Measurements from ENCODE around the gene MPLKIP.
"Not testable (repeated sequence)": the region's sequence is repeated elsewhere in the genome, so short reads cannot be mapped to it uniquely, and the experiment has no call there.

MPLKIP gene

DNA sequence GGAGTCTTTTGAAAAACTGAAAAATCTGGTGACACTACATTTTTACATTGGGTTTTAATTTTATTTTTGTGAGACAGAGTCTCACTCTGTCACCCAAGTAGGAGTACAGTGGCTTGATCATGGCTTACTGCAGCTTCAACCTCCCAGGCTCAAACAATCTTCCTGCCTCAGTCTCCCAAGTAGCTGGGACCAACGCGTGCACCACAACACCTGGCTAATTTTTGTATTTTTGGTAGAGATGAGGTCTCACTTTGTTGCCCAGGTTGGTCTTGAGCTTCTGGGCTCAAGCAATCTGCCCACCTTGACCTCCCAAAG is 11.5 kb downstream of the MPLKIP start:
- no peak for DNase-seq

DNA sequence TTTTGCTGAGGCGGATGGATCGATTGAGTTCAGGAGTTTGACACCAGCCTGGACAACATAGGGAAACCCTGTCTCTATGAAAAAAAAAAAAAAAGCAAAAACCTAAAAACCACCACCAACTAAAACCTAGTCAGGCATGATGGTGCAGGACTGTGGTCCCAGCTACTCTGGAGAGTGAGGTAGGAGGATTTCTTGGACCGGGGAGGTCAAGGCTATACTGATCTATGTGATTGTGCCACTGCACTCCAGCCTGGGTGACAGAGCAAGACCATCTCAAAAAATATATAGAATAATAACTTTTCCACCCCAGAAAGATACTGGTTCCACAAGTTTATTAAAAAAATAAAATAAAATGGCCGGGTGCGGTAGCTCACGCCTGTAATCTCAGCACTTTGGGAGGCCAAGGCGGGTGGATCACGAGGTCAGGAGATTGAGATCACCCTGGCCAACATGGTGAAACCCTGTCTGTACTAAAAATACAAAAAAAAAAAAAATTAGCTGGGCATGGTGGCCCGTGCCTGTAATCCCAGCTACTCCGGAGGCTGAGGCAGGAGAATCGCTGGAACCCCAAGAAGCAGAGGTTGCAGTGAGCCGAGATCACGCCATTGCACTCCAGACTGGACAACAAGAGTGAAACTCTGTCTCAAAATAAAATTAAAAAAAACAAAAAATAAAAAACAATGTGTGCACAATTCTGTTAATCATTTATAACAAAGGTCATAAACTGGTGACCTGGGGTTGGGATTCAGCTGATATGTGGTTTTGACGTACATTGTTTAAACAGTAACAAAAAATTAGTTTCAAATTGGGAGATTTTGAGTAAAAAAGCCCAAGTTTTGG is 12.1 kb downstream of the MPLKIP start:
- not testable (repeated sequence) for DNase-seq

DNA sequence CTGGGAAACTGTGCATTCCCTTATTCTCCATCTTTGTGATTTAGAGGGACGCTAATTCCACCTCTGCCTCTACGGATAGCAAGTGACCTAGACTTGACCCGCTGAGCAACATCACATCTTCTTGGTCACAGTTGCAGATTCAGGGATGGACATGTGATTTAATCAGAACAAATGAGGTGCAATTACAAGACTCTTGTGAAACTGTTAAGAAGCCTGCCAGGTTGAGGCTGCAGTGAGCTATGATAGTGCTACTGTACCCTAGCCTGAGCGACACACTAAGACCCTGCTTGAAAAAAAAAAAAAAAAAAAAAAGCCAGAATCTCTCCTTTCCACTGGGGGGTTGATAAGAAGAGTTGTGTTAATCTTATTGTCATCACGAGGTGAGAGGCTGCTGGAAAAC is 14.4 kb downstream of the MPLKIP start:
- DNase-seq: no peak

- DNase-seq: not testable (repeated sequence)
Measured at GRCh38 chr7:40118201-40118600, 16.2 kb downstream of the MPLKIP start.

DNA sequence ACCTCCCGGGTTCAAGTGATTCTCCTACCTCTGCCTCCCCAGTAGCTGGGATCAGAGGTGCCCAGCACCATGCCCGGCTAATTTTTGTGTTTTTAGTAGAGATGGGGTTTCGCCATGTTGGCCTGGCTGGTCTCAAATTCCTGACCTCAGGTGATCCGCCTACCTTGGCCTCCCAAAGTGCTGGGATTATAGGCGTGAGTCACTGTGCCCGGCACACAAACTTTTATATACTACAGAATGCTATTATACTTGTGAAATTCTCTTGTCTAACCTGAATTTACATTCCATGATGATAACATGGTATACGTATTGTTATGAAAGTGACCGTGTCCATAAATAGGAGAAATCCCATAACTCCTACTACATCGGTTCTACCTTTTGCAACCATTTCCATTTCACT is 17.2 kb downstream of the MPLKIP start:
- DNase-seq: not testable (repeated sequence)

GRCh38 chr7:40115936-40116335 is 18.5 kb downstream of the MPLKIP start:
- DNase-seq: no peak

DNA sequence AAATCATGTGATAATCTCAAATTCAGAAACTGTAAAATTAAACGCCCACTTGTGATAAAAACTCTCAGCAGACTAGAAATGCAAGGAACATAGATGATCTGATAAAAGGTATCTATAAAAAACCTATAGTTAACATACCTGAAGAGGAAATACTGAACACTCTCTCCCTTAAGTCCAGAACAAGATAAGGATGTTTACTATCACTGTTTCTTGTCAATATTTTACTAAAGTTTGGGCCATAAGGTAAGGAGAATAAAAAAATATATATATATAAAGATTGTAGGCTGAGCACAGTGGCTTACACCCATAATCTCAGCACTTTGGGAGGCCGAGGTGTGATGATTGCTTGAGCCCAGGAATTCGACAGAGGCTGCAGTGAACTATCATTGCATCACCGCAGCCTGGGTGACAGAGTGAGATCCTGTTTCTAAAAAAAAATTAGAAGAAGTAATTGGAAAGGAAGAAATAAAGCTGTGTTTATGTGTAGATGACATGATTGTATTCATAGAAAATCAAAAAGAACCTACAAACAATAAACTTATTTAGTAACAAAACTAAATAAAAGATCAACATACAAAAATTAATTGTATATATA is 28.4 kb downstream of the MPLKIP start:
- no peak for DNase-seq

- DNase-seq: no peak
Measured at GRCh38 chr7:40102897-40103296, 31.5 kb downstream of the MPLKIP start.

DNA sequence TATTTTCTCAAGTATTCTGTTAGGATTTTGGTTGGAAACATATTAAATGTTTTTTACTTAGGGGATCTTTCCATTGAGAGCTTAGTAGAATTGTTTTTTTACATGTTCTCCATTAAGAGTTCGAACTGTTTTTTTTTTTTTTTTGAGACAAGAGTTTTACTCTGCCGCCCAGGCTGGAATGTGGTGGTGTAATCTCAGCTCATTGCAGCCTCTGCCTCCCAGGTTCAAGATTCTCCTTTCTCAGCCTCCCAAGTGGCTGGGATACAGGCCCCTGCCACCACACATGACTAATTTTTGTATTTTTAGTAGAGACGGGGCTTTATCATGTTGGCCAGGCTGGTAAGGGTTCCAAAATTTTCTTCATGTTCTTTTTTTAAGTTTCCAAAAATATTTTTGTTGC is 33.2 kb downstream of the MPLKIP start:
- DNase-seq: no peak

DNA sequence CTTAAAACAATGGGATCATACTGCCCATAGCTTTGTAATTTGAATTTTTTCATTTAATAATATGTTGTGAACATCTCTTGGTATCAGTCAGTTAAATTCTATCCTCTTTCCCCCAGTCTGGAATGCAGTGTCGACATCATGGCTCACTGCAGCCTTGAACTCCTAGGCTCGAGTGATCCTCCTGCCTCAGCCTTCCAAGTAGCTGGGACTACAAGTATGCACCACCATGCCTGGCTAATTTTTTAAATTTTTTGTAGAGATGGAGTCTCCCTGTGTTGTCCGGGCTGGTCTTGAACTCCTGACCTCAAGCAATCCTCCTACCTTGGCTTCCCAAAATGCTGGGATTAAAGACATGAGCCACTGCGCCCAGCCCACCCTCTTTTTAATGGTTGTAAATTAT is 34.6 kb downstream of the MPLKIP start:
- DNase-seq: no peak

DNA sequence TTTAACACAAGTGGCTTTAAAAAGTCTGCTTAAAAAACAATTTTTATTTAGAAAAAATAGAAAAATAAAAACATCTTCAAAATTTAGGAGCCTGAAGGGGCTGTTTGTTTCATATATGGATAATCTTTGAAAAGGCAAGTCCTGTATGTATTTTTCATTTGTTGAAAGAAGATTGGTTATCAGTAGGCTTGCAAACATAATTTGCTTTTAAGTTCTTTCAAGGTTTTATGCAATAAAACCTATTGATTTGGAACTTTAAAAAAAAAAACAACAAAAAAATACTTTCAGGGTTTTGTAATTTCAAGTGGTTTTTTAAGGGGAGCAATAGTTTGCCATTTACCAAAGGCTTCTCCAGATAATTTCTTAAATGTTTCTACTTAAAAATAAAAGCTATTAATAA is 35.6 kb downstream of the MPLKIP start:
- no peak for DNase-seq

DNA sequence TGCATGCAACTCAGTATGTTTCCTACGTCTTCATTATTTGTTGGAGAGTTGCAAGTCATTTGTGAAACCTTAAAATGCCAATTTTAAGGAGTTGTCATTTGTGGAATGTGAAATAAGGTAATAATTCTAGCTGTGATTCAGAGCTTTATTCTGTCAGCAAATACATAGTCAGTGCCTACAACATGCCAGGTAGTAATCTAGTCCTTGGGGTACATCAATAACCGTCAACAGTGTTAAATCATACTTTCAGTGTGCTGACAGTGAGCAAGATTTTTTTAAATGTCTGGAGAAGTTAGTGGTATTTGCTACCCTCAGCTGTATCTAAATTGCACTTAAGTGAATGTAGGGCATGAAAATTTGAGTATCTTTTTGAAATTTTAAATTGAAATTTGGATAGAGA is 36.7 kb downstream of the MPLKIP start:
- no peak for DNase-seq

- DNase-seq: no peak
Measured at GRCh38 chr7:40095695-40096327, 38.6 kb downstream of the MPLKIP start.

GRCh38 chr7:40095230-40095629 is 39.2 kb downstream of the MPLKIP start:
- no peak for DNase-seq

- DNase-seq: no peak
Measured at GRCh38 chr7:40093631-40094350, 40.6 kb downstream of the MPLKIP start.

- no peak for DNase-seq
Measured at GRCh38 chr7:40092182-40092581, 42.2 kb downstream of the MPLKIP start.

GRCh38 chr7:40077849-40078248 is 56.6 kb downstream of the MPLKIP start:
- no peak for DNase-seq

All from NCI-H187 treated with DMSO at 0.1 percent for 48 hours (cell line).